Gastrocnemius medialis (tissue), 4 donors: ENCODE measurements around the gene CEACAM4.

ENCODE experiments used
- POLR2A ChIP-seq, 2 donors: fragments of 450-650 bp; IDR thresholded peaks; one replicate each; pipeline ENCODE4 v1.6.1; 2017; ENCODE audit warnings: antibody characterized with exemption in 2 of 2, mild to moderate bottlenecking in 2 of 2, moderate library complexity in 2 of 2
- TF ChIP-seq, protein P1 (sequence below), 5 experiments: fragments of 450-650 bp in 3 of 5; fragments of 200-600 bp in 2 of 5; sonication (generic) in 2 of 5; IDR thresholded peaks in 4 of 5; conservative IDR thresholded peaks in 1 of 5; 1 replicate in 4 of 5; 2 replicates in 1 of 5; pipeline ENCODE4 v1.5.1; 2016 to 2019; ENCODE audit warnings: antibody characterized with exemption in 5 of 5, mild to moderate bottlenecking in 3 of 5, moderate library complexity in 3 of 5

DNA sequence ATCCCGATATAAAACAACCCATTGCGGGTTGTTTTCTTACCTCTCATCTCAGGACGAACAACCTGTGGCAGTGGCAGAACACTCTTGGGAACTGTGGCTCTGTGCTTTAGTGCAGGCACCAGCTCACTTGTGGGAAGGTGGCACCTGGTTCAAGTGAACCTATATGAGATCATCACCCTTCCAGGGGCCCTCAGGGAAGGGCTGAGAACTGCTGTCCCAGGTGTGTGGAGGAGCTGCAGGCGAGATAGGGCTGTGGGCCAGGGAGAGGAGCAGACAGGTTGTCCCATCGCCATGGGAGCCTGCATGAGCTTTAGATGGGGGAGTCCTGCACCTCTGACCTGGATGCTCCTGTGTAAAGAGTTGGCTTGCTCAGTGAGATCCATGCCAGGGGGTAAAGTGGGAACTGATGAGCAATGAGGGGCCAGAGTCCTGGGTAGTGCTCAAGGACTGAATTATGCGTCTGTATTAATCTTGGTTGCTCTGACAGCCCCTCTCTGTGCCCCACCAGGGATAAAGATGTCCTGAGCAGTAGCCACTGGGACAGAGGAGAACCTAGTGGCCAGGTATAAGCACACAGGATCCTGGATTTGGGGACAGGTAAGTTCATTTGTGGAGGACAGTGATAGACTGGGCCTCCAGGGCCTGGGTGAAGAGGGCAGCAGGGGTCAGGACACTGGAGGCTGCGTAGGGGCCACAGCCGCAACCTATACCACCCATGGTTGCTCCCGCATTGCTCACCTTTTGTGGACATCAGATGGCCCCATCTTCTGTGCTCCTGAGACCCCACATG, 8.7 kb downstream of the CEACAM4 start:
- no peak for TF ChIP-seq POLR2A (IDR thresholded peaks at IDR 0.05)
- TF ChIP-seq, protein P1, sequence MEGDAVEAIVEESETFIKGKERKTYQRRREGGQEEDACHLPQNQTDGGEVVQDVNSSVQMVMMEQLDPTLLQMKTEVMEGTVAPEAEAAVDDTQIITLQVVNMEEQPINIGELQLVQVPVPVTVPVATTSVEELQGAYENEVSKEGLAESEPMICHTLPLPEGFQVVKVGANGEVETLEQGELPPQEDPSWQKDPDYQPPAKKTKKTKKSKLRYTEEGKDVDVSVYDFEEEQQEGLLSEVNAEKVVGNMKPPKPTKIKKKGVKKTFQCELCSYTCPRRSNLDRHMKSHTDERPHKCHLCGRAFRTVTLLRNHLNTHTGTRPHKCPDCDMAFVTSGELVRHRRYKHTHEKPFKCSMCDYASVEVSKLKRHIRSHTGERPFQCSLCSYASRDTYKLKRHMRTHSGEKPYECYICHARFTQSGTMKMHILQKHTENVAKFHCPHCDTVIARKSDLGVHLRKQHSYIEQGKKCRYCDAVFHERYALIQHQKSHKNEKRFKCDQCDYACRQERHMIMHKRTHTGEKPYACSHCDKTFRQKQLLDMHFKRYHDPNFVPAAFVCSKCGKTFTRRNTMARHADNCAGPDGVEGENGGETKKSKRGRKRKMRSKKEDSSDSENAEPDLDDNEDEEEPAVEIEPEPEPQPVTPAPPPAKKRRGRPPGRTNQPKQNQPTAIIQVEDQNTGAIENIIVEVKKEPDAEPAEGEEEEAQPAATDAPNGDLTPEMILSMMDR (IDR thresholded peaks at IDR 0.05 in 4 of 5, conservative IDR thresholded peaks at IDR 0.05 in 1 of 5), result no peak
